ENCODE data around the gene CFC1. TPM values are rescaled to one million over a fixed set of nuclear protein-coding genes. Genes with fewer than 3 reads are reported as not detected.
"Not testable (repeated sequence)": the region's sequence is repeated elsewhere in the genome, so short reads cannot be mapped to it uniquely, and the experiment has no call there.

The CFC1 gene
- polyA plus RNA-seq, 4 donors = not detected

DNA sequence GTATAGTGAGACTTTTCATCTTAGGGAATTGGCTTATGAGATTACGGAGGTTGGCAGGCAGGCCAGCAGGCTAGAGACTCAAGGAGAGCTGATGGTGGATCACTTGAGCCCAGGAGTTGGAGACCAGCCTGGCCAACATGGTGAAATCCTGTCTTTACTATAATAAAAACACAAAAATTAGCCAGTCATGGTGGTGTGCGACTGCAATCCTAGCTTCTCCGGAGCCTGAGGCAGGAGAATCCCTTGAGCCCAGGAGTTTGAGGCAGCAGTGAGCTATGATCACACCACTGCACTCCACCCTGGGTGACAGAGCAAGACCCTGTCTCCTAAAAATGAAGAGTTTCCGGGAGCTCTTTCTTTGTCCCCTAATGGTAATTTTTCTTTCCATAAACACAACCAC lies 14.6 kb downstream of the CFC1 start:
- DNase-seq (ENCODE audit: low read depth in 4 of 4, low spot score in 2 of 4) = not testable (repeated sequence)

DNA sequence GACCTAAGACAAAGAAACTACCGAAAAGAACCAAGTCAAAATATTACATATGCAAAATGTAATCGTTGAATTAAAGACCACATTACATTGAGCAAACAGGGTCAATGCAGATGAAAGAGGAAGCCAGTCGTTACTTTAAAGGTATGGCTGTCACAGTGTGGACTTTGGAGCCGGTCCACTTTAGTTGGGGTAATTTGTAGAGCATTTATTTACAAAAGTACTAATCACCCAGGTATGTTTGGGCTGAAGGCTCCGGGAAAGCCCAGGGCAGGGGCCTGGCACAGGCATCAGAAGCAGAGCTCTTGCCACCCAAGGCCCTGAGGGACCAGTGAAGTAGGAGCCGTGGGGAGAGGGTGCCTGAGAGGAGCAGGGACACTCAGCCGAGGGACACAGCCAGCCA lies 15.8 kb downstream of the CFC1 start:
- not testable (repeated sequence) for DNase-seq (ENCODE audit: low read depth in 4 of 4, low spot score in 2 of 4)

DNA sequence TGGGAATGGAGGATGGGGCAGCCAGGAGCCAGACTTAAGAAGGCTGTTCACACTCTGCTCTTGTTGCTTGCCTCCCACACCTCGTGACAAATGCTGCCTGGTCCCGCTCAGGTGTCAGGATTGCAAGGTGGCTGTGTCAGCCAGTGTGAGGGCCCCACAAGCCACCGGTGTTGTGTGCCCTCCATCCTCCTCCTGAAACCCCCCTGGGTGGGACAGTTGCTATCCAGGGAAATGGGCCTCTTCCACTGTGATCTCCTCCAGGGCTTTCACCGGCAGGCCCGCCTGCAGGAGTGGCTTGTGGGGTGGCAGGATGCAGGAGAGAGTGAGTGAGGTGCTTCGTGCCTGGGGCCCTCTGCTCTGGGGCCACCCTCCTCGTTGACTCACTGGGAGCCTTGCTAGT lies 16.4 kb downstream of the CFC1 start:
- not testable (repeated sequence) for DNase-seq (ENCODE audit: low read depth in 4 of 4, low spot score in 2 of 4)

DNA sequence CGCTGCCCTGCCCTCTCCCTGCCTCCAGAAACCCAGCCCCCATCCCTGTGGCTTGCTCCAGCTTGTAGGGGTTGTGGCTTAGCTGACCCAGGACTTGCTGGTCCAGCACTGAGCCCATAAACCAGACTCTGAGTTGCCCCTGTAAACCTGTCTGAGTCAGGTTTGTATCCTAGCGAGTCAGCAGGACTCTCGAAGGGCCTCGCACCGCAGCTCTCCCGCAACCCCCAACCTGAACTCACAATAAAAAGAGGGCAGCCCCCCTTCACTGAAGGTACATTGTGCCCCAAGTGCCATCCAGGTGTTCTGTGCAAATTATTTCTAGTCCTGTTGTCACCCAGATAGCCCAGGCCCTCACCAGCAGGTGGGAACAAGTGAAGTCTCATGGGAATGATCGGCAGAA lies 17.9 kb downstream of the CFC1 start:
- not testable (repeated sequence) for DNase-seq (ENCODE audit: low read depth in 4 of 4, low spot score in 2 of 4)

DNA sequence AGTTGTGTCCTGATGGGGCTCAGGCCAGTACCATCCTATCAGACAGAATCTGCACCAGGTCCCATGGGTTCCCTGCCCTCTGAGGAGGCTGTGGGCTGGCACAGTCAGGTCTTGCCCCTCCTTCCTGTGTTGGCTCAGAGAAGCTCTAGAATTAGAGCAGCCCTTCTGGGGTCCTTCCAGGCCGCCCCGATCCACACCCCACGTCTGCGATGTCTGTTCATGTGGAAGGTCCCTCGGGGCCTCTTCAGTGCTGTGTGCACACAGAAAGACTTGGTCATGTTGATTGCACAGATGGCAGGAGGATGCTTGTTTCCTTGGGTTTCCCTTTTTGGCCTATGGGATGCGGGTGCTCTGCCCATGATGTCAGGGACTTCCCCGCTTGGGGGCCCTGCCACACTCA lies 20.3 kb downstream of the CFC1 start:
- not testable (repeated sequence) for DNase-seq (ENCODE audit: low read depth in 4 of 4, low spot score in 2 of 4)

DNA sequence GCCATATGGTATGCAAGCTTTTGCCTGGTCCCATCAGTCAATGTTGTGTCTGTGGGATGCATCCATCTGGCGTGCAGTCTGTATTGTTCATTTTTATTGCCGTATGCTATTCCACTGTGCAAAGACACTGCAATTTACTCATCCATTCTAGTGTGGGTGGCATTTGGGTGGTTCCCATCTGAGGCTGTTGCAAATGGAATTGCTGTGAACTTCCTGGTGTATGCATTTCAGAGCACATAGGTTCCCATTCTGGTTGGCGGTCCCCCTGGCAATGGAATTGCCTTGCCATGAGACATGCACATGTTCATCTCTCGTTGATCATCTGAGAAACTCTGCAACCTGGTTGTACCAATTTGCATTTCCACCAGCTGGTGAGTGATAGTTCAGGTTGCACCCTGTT lies 21.8 kb downstream of the CFC1 start:
- not testable (repeated sequence) for DNase-seq (ENCODE audit: low read depth in 4 of 4, low spot score in 2 of 4)

DNA sequence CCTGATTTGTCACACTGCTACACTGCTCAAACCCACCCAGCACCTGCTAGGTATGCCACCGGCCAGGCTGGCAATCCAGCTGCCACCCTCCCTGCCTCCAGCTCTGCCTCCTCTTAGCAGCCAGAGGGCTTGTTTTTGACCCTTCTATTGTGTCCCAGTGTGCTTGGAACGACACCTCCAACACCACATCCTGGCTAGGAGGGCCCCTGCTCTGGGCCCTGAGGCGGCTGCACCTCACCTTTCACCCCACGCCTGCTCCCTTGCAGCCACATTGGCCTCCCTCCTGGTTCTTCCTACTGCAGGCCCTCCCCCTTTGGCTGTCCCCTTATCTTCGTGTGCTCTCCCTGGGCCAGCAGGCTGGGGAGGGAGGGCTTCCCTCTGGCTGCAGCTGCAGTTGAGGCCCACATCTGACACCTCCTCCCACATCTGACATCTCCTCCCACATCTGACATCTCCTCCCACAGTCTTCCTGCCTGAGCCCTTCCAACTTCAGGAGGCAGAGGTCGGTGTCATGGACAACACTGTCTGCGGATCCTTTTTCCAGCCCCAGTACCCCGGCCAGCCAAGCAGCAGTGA lies 23.1 kb downstream of the CFC1 start:
- DNase-seq (ENCODE audit: low read depth in 4 of 4, low spot score in 2 of 4) = not testable (repeated sequence)

DNA sequence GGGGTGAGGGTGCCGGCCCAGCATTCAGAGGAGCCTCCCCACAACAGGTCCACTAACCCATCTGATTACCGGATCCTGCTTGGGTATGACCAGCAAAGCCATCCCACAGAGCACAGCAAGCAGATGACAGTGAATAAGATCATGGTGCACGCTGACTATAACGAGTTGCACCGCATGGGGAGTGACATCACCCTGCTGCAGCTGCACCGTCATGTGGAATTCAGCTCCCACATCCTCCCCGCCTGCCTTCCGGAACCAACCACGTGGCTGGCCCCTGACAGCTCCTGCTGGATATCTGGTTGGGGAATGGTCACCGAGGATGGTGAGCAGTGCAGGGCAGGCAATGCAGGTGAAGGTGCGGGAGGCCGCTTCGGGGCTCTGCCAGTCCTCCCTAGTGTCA lies 25.1 kb downstream of the CFC1 start:
- not testable (repeated sequence) for DNase-seq (ENCODE audit: low read depth in 4 of 4, low spot score in 2 of 4)

DNA sequence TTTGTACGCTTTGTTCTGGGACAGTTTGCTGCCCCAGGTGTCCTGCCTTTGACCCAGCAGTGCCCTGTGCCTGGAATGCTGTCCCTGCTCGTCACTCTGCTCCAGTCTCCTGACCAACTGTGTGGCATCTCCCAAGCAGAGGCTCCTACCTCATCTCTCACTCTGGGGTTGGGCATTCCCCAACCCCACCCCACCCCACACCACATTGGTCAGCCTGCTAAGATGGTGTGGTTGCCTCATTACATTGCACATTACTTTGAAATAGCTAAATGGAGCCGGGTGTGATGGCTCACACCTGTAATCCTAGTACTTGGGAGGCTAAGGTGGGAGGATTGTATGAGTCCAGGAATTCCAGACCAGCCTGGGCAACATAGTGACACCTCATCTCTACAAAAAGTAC lies 27.4 kb downstream of the CFC1 start:
- not testable (repeated sequence) for DNase-seq (ENCODE audit: low read depth in 4 of 4, low spot score in 2 of 4)

DNA sequence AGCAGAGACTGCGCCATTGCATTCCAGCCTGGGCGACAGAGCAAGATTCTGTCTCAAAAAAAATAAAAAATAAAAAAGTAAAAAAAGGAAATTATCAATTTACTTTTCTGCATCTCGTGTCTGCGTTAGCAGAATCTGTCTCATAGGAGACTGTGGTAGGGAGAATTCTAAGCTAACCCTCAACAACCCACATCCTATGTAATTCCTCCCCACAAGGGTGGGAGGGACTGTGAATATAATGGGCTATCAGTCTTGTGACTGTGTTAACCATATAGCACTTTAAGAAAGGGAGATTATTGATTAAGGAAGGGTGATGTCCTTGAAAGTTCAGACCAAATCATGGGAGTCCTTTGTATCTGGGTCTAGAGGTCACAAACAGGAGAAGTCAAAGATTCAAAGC lies 33.2 kb downstream of the CFC1 start:
- DNase-seq (ENCODE audit: low read depth in 4 of 4, low spot score in 2 of 4) = not testable (repeated sequence)

DNA sequence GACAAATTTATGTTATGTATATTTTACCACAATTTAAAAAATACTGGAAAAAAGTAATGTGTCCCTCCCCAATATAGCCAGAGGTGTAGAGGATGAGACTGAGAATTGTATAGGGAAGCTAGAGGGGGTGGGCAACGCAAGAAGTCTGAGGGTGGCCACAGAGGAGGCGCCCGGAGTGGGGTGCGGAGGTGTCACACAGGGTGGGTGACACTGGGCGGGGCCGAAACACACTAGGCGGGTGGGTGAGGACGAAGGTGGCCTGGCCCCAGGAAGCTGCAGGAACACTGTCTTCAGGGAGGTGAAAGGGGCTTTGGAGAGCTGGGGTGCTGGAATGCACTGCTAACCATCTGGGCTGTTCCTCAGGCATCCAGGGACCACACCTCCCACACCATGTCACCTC lies 42.9 kb downstream of the CFC1 start:
- DNase-seq (ENCODE audit: low read depth in 4 of 4, low spot score in 2 of 4) = not testable (repeated sequence)

DNA sequence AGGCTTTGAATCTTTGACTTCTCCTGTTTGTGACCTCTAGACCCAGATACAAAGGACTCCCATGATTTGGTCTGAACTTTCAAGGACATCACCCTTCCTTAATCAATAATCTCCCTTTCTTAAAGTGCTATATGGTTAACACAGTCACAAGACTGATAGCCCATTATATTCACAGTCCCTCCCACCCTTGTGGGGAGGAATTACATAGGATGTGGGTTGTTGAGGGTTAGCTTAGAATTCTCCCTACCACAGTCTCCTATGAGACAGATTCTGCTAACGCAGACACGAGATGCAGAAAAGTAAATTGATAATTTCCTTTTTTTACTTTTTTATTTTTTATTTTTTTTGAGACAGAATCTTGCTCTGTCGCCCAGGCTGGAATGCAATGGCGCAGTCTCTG lies 45.2 kb downstream of the CFC1 start:
- DNase-seq (ENCODE audit: low read depth in 4 of 4, low spot score in 2 of 4) = not testable (repeated sequence)

DNA sequence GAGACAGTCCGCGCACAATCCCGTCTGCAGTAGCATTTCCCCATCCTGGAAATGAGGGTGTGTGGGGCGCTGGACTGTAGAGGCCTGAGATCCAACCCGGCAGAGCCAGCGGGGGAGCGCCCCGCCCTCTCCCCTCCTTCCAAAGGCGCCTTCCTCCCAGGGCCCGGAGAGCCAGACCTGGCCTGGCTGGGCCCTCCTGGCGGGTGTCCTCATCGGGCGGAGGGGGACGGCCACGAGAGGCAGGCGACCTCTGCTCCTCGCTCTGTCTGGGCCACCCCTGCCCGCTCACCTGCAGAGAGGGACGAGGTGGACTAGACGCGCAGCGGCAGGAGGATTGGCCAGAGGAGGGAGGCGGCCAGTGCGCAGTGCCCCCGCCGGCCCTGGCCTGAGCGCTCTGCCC lies 49.9 kb downstream of the CFC1 start:
- DNase-seq (ENCODE audit: low read depth in 4 of 4, low spot score in 2 of 4) = not testable (repeated sequence)

DNA sequence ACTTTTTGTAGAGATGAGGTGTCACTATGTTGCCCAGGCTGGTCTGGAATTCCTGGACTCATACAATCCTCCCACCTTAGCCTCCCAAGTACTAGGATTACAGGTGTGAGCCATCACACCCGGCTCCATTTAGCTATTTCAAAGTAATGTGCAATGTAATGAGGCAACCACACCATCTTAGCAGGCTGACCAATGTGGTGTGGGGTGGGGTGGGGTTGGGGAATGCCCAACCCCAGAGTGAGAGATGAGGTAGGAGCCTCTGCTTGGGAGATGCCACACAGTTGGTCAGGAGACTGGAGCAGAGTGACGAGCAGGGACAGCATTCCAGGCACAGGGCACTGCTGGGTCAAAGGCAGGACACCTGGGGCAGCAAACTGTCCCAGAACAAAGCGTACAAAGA lies 51.0 kb downstream of the CFC1 start:
- DNase-seq (ENCODE audit: low read depth in 4 of 4, low spot score in 2 of 4) = not testable (repeated sequence)

DNA sequence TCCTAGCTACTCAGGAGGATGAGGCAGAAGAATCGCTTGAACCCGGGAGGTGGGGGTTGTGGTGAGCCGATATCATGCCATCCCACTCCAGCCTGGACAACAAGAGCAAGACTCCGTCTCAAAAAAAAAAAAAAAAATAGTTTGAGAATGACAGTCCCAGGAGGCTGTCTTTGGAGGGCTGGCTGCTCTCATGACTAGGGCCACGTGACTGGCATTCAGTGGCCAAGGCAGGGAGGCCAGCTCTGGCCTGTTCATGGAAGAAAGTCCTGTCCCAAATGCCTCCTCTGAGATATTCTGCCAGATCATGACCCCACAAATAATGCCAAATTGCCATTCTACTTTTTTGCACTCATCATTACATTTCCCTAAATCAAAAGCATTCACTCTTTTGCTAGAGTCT lies 54.4 kb downstream of the CFC1 start:
- not testable (repeated sequence) for DNase-seq (ENCODE audit: low read depth in 4 of 4, low spot score in 2 of 4)

DNA sequence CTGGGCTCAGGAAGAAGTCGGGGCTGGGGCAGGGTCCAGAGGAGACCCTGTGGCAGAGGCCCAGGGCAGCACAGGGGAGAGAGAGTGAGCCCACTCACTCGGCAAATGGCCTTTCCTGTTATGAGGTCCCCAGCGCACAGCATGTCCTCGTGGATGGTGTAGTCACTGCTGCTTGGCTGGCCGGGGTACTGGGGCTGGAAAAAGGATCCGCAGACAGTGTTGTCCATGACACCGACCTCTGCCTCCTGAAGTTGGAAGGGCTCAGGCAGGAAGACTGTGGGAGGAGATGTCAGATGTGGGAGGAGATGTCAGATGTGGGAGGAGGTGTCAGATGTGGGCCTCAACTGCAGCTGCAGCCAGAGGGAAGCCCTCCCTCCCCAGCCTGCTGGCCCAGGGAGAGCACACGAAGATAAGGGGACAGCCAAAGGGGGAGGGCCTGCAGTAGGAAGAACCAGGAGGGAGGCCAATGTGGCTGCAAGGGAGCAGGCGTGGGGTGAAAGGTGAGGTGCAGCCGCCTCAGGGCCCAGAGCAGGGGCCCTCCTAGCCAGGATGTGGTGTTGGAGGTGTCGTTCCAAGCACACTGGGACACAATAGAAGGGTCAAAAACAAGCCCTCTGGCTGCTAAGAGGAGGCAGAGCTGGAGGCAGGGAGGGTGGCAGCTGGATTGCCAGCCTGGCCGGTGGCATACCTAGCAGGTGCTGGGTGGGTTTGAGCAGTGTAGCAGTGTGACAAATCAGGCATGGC lies 55.4 kb downstream of the CFC1 start:
- DNase-seq (ENCODE audit: low read depth in 4 of 4, low spot score in 2 of 4) = not testable (repeated sequence)

DNA sequence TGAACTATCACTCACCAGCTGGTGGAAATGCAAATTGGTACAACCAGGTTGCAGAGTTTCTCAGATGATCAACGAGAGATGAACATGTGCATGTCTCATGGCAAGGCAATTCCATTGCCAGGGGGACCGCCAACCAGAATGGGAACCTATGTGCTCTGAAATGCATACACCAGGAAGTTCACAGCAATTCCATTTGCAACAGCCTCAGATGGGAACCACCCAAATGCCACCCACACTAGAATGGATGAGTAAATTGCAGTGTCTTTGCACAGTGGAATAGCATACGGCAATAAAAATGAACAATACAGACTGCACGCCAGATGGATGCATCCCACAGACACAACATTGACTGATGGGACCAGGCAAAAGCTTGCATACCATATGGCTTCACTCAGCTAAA lies 56.6 kb downstream of the CFC1 start:
- not testable (repeated sequence) for DNase-seq (ENCODE audit: low read depth in 4 of 4, low spot score in 2 of 4)

Other genes with a start within 250 kb of the CFC1 start
- gene PTPN18, start 243.5 kb downstream of the CFC1 start, polyA plus RNA-seq (ENCODE audit: insufficient read length in 4 of 4) = 10 to 100 TPM; 25.6 to 44.3 (median 31.9) TPM
- gene POTEI, start 90.2 kb downstream of the CFC1 start, polyA plus RNA-seq (ENCODE audit: insufficient read length in 4 of 4) = under 1 TPM; 0.08 to 0.17 (median 0.12) TPM
- not detected for gene CFC1B, start 78.4 kb downstream of the CFC1 start, polyA plus RNA-seq (ENCODE audit: insufficient read length in 4 of 4)
- under 1 TPM in 2 of 4 donors, not detected in 2; 0.06 to 0.08 TPM for gene POTEJ, start 11.9 kb upstream of the CFC1 start, polyA plus RNA-seq (ENCODE audit: insufficient read length in 4 of 4)
- not detected for gene GPR148, start 129.5 kb upstream of the CFC1 start, polyA plus RNA-seq (ENCODE audit: insufficient read length in 4 of 4)
- under 1 TPM; 0.03 to 0.07 (median 0.03) TPM for gene AMER3, start 156.0 kb upstream of the CFC1 start, polyA plus RNA-seq (ENCODE audit: insufficient read length in 4 of 4)
- gene ARHGEF4, start 237.3 kb upstream of the CFC1 start, polyA plus RNA-seq (ENCODE audit: insufficient read length in 4 of 4) = 1 to 10 TPM; 5.6 to 9.0 (median 7.9) TPM

Data from left renal cortex interstitium (tissue), 4 donors.